ENCODE measurements around the gene MYG1.

Gene MYG1

GRCh38 chr12:53255996-53256395 lies 43.5 kb upstream of the MYG1 start:
- TF ChIP-seq, protein P1, sequence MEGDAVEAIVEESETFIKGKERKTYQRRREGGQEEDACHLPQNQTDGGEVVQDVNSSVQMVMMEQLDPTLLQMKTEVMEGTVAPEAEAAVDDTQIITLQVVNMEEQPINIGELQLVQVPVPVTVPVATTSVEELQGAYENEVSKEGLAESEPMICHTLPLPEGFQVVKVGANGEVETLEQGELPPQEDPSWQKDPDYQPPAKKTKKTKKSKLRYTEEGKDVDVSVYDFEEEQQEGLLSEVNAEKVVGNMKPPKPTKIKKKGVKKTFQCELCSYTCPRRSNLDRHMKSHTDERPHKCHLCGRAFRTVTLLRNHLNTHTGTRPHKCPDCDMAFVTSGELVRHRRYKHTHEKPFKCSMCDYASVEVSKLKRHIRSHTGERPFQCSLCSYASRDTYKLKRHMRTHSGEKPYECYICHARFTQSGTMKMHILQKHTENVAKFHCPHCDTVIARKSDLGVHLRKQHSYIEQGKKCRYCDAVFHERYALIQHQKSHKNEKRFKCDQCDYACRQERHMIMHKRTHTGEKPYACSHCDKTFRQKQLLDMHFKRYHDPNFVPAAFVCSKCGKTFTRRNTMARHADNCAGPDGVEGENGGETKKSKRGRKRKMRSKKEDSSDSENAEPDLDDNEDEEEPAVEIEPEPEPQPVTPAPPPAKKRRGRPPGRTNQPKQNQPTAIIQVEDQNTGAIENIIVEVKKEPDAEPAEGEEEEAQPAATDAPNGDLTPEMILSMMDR (IDR thresholded peaks at IDR 0.05; ENCODE audit: insufficient read depth, low read depth, low read length, missing control alignments) = no peak
- no peak overlapping the region for H3K4me3 ChIP-seq (ENCODE audit: low read length)
- DNase-seq (ENCODE audit: low read depth) = no peak

DNA sequence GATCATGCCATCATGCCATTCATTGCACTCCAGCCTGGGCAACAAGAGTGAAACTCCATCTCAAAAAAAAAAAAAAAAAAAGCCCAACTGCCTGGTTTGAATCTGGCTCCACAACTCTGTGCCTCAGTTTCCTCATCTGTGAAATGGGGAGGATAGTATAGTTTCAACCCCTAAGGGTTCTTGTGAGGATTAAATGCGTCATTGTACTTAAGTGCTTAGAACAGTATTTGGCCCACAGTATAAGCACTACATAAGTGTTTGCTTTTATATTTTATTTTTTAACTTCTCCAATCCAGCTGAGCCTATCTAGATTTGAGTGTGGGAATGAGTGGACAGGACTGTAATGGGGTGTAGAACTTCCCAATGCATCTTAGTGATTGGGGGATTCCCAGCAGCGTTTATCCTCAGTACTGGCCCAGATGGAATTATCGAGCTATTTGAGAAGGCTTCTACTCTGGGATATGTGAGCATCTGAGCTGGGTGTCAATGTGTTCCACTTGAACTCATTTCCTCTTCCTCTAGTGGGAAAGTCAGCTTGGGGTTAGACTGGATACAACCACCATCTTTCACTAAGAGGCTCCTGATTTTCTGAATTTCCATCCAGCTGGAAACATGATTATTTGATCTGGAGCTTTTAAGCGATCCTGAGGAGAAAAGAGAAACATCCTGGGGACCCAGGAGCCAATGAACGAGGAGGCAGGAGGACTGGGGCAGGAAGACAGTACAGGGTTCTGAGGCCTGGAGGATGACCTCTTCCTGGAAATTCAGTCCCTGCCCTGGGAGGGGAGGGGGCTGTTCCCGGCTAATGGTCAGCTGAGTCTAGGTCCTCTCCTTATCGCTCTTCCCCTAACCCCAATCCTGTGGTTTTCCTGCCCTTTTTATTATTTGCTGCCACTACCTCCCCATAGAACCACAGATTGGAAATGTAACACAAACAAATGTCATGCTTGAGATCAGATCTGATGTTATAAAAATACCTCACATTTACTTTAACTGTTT lies 40.7 kb upstream of the MYG1 start:
- DNase-seq (ENCODE audit: low read depth) = no peak
- no peak overlapping the region for H3K4me3 ChIP-seq (ENCODE audit: low read length)
- TF ChIP-seq, protein P1 (IDR thresholded peaks at IDR 0.05; ENCODE audit: insufficient read depth, low read depth, low read length, missing control alignments) = no peak

GRCh38 chr12:53259891-53260290 lies 39.6 kb upstream of the MYG1 start:
- no peak overlapping the region for H3K4me3 ChIP-seq (ENCODE audit: low read length)
- no peak for DNase-seq (ENCODE audit: low read depth)
- TF ChIP-seq, protein P1 (IDR thresholded peaks at IDR 0.05; ENCODE audit: insufficient read depth, low read depth, low read length, missing control alignments) = no peak

- no peak overlapping the region for H3K4me3 ChIP-seq (ENCODE audit: low read length)
- peak; percentile 49 for DNase-seq (ENCODE audit: low read depth)
- TF ChIP-seq, protein P1 (IDR thresholded peaks at IDR 0.05; ENCODE audit: insufficient read depth, low read depth, low read length, missing control alignments) = no peak
These were observed 33.7 kb upstream of the MYG1 start for GRCh38 chr12:53265783-53266182.

GRCh38 chr12:53267306-53267998 lies 32.0 kb upstream of the MYG1 start:
- TF ChIP-seq, protein P1 (IDR thresholded peaks at IDR 0.05; ENCODE audit: insufficient read depth, low read depth, low read length, missing control alignments) = no peak
- peak overlapping the region; percentile 72 for H3K4me3 ChIP-seq (ENCODE audit: low read length)
- no peak for DNase-seq (ENCODE audit: low read depth)

DNA sequence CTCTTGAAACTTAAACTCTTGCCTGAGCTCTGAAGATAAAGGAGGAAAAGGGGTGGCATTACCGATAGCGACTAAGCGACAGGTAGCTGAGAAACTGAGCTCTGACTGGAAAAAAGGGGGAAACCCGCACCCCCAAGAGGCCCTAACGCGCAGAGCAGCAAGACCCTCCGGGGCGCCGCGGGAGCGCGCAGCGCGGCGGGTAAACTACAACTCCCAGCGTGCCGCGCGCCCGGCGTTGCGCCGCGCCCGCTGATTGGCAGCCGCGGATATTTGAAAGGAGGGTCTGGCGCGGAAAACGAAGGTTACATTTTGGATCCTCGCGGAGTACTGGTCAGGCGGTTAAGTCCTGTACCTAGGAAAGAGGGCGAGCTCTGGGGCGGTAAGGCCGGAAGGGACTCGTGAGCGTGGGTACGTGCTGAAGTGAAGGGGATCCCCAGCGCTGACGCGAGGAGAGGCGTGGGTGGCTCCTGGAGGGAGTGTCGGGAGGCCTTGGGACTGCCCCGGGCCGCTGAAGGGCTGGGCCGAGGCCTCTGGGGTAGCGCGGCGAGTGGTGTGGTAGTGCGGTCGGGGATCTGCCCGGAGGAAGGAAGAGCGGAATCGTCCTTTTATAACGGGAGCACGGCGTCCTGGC lies 31.4 kb upstream of the MYG1 start, which contains the start of gene ESPL1:
ESPL1 (plus strand) TSS at position 301 of the 631 bp plus-strand sequence. CDS start 468 bp downstream, outside the sequence.
- TF ChIP-seq, protein P1 (IDR thresholded peaks at IDR 0.05; ENCODE audit: insufficient read depth, low read depth, low read length, missing control alignments) = no peak
- peak within 1 kb of the TSS; percentile 72 for H3K4me3 ChIP-seq (ENCODE audit: low read length)
- DNase-seq (ENCODE audit: low read depth) = peak; percentile 71
